ENCODE measurements around the gene BUB1B. TPM values are rescaled to one million over a fixed set of nuclear protein-coding genes. Genes with fewer than 3 reads are reported as not detected.

The BUB1B gene
- total and polyA plus RNA-seq, 7 donors: 0.33 to 9.6 (median 1.8) TPM

DNA sequence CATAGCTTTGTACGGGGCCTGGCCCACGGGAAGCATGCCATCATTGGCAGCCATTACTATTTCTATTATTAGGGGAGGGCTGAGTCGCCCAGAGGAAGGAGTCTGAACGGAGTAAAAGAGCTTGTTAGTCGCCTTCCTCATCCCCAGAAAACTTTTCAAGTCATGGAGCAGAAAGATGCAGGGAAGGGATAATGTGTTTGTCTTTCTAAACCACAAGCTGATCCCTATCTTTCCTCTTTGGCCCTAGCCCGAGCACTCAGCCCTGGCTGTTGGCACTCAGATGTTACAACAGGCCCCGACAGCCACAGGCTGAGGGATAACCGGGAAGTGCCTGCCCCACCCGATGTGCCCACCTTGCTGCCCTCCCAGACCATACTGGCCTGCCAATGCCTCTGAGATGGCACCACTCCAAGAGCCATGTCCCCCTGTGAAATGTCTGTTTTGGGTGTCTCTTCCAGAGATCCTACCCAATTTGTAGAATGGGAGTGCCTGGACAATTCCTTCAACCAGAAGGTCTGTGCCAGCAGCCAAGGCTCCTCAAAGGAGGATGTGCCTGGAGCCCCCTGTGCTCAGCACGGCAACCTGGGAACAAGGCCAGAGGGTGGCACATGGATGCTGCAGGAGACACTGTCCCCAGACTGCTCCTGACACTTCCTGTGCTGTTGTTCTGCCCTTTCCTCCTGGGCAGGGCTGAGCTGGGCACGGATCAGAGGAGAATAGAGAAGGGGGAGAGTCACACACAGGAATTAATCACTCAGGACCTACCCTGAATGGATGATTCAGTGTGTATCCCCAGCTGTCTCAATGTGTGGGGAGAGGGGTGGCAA is 88.8 kb downstream of the BUB1B start:
- Histone ChIP-seq H3K27ac (no peak overlapping the region), H3K36me3 (no peaks in the 10 kb centered on the region), H3K9me3 (no peaks in the 10 kb centered on the region), H3K4me1 (peaks cover 0 to 18% (median 15%) of the 10 kb centered on the region in 4 donors), H3K27me3 (peaks cover 0 to 21% (median 0%) of the 10 kb centered on the region in 3 donors), H3K4me3 (no peak overlapping the region)
- 71 to 73% methylated on average over 11 of the region's 11 CpGs for WGBS, 2 donors
- no peak for TF ChIP-seq CTCF (IDR thresholded peaks at IDR 0.05)
- TF ChIP-seq POLR2A (IDR thresholded peaks at IDR 0.05): no peak
- no peak for TF ChIP-seq EP300 (IDR thresholded peaks at IDR 0.05)
- no peak for TF ChIP-seq POLR2AphosphoS5 (IDR thresholded peaks at IDR 0.05)
- intact Hi-C loops (cut with DNase I): no loop called here
- DNase-seq: no peak

DNA sequence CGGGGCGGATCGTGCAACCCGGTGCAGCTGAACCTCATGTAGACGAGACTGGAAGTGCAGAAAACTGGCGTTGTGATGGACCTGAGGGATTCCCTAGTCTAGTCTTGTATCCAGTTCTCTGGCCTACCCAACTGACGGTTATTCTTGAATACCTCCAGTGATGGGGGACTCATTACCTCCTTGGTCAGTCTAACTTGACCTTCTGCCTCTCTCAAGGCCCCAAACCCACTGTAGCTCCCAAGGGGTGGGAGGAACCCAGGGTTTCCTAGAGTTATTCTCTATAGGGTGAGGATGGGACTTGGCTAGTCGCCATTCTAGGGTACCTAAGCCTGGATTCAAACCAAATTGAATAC is 89.4 kb downstream of the BUB1B start:
- TF ChIP-seq EP300 (IDR thresholded peaks at IDR 0.05) (no peak), POLR2AphosphoS5 (IDR thresholded peaks at IDR 0.05) (no peak), CTCF (IDR thresholded peaks at IDR 0.05) (no peak), POLR2A (IDR thresholded peaks at IDR 0.05) (no peak)
- intact Hi-C loops (cut with DNase I): no loop called here
- peaks cover 0 to 27% (median 0%) of the 10 kb centered on the region in 3 donors for H3K27me3 ChIP-seq
- no peak overlapping the region for H3K27ac ChIP-seq
- 93 to 94% methylated on average over 8 of the region's 8 CpGs for WGBS, 2 donors
- H3K4me3 ChIP-seq: no peak overlapping the region
- DNase-seq: no peak
- peaks cover 0 to 18% (median 15%) of the 10 kb centered on the region in 4 donors for H3K4me1 ChIP-seq
- H3K36me3 ChIP-seq: no peaks in the 10 kb centered on the region
- H3K9me3 ChIP-seq: no peaks in the 10 kb centered on the region

- Histone ChIP-seq H3K9me3 (no peaks in the 10 kb centered on the region), H3K4me1 (peaks cover 0 to 18% (median 15%) of the 10 kb centered on the region in 4 donors), H3K27ac (no peak overlapping the region), H3K4me3 (no peak overlapping the region), H3K27me3 (peaks cover 0 to 28% (median 0%) of the 10 kb centered on the region in 3 donors), H3K36me3 (no peaks in the 10 kb centered on the region)
- WGBS, 2 donors: 85 to 89% methylated on average over 13 of the region's 13 CpGs
- DNase-seq: no peak
- intact Hi-C loops (cut with DNase I): no loop called here
- TF ChIP-seq CTCF (IDR thresholded peaks at IDR 0.05): no peak
- TF ChIP-seq POLR2A (IDR thresholded peaks at IDR 0.05): no peak
- no peak for TF ChIP-seq EP300 (IDR thresholded peaks at IDR 0.05)
- no peak for TF ChIP-seq POLR2AphosphoS5 (IDR thresholded peaks at IDR 0.05)
Measured at GRCh38 chr15:40250771-40251483, 90.1 kb downstream of the BUB1B start.

DNA sequence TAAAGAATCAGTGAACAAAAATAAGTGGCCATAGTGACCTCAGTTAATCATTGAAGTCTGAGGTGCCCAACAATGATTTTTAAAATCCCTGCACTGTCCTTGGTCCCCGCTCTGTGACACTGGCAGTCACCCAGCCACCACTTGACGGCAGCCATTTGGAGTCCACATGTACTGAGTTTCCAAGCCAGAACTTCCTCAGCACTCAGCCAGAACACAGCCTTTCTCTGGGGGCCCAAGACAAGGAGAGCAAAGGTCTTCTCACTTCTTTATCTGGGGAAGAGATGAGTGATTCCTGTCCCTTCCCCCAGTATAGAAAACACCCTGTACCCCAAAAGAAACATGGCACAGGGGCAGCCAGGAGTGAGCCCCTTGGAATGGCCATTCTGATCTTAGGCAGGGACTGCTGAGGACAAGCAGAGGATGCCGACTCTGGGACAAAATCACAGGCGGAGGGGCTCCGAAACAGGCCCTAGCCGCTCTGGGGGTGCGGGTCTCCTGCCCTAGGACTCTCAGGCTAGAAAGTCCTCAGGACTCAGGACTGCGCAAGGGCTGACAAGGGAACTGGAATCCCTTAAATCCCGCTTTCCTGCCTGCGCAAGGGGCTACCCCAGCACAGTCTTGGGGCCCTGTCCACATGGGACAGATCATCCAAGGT is 90.7 kb downstream of the BUB1B start:
- Histone ChIP-seq H3K27ac (no peak overlapping the region), H3K36me3 (no peaks in the 10 kb centered on the region), H3K4me1 (peaks cover 0 to 18% (median 15%) of the 10 kb centered on the region in 4 donors), H3K9me3 (no peaks in the 10 kb centered on the region), H3K4me3 (no peak overlapping the region), H3K27me3 (peaks cover 0 to 29% (median 0%) of the 10 kb centered on the region in 3 donors)
- TF ChIP-seq EP300 (IDR thresholded peaks at IDR 0.05) (no peak), POLR2A (IDR thresholded peaks at IDR 0.05) (no peak), POLR2AphosphoS5 (IDR thresholded peaks at IDR 0.05) (no peak), CTCF (IDR thresholded peaks at IDR 0.05) (no peak)
- no peak for DNase-seq
- WGBS, 2 donors: 91 to 94% methylated on average over 10 of the region's 10 CpGs
- intact Hi-C loops (cut with DNase I): no loop called here

All from sigmoid colon (tissue), 7 donors.